KOPT-K1 (cell line): Measurements from ENCODE around the gene RAB8B.
"Not testable (repeated sequence)": the region's sequence is repeated elsewhere in the genome, so short reads cannot be mapped to it uniquely, and the experiment has no call there.

Experiments
- H3K27ac ChIP-seq: fragments of 200-600 bp; sonication (generic); 2 replicates; pipeline ENCODE4 v1.5.1; 2016; ENCODE audit warnings: antibody characterized with exemption, mild to moderate bottlenecking, low read depth, low read length; ENCODE audit not compliant: poor library complexity, severe bottlenecking
- H3K36me3 ChIP-seq: fragments of 200-600 bp; sonication (generic); 2 replicates; pipeline ENCODE4 v1.5.1; 2017; ENCODE audit warnings: antibody characterized with exemption, mild to moderate bottlenecking, low read length, moderate library complexity; ENCODE audit not compliant: insufficient read depth
- H3K9me3 ChIP-seq: fragments of 200-600 bp; sonication (generic); 2 replicates; pipeline ENCODE4 v1.5.1; 2017; ENCODE audit warnings: antibody characterized with exemption, low read length, mild to moderate bottlenecking; ENCODE audit not compliant: insufficient read depth, poor library complexity, severe bottlenecking

The RAB8B gene

GRCh38 chr15:63232943-63233342, 43.5 kb downstream of the RAB8B start:
- no peak overlapping the region for H3K27ac ChIP-seq
- H3K36me3 ChIP-seq: no peaks in the 10 kb centered on the region; the same call in 1 of the 2 replicates
- H3K9me3 ChIP-seq: no peaks in the 10 kb centered on the region

- Histone ChIP-seq H3K27ac (no peak overlapping the region), H3K9me3 (no peaks in the 10 kb centered on the region), H3K36me3 (no peaks in the 10 kb centered on the region; the same call in 1 of the 2 replicates)
Observed at GRCh38 chr15:63233667-63234423, 44.4 kb downstream of the RAB8B start.

GRCh38 chr15:63234451-63234870, 45.1 kb downstream of the RAB8B start:
- Histone ChIP-seq H3K27ac (no peak overlapping the region), H3K36me3 (no peaks in the 10 kb centered on the region)

GRCh38 chr15:63236272-63236671, 46.9 kb downstream of the RAB8B start:
- H3K27ac ChIP-seq: no peak overlapping the region
- H3K9me3 ChIP-seq: no peaks in the 10 kb centered on the region

More at GRCh38 chr15:63234451-63234870, 45.1 kb downstream of the RAB8B start:
- H3K9me3 ChIP-seq: no peaks in the 10 kb centered on the region

GRCh38 chr15:63237086-63237485, 47.7 kb downstream of the RAB8B start:
- not testable (repeated sequence) for H3K9me3 ChIP-seq, H3K36me3 ChIP-seq, H3K27ac ChIP-seq

More at GRCh38 chr15:63236272-63236671, 46.9 kb downstream of the RAB8B start:
- H3K36me3 ChIP-seq: no peaks in the 10 kb centered on the region

GRCh38 chr15:63238171-63238570, 48.8 kb downstream of the RAB8B start:
- Histone ChIP-seq H3K36me3 (no peaks in the 10 kb centered on the region), H3K9me3 (no peaks in the 10 kb centered on the region), H3K27ac (no peak overlapping the region)

- H3K27ac ChIP-seq: no peak overlapping the region
- no peaks in the 10 kb centered on the region for H3K36me3 ChIP-seq
- H3K9me3 ChIP-seq: no peaks in the 10 kb centered on the region
Observed at GRCh38 chr15:63238796-63239195, 49.4 kb downstream of the RAB8B start.

- Histone ChIP-seq H3K9me3 (no peaks in the 10 kb centered on the region), H3K36me3 (no peaks in the 10 kb centered on the region), H3K27ac (no peak overlapping the region)
Observed at GRCh38 chr15:63240109-63240508, 50.7 kb downstream of the RAB8B start.

- Histone ChIP-seq H3K9me3 (no peaks in the 10 kb centered on the region), H3K27ac (no peak overlapping the region), H3K36me3 (peaks cover 3% of the 10 kb centered on the region)
Observed at GRCh38 chr15:63241316-63241715, 51.9 kb downstream of the RAB8B start.

- Histone ChIP-seq H3K27ac (no peak overlapping the region), H3K36me3 (peaks cover 18% of the 10 kb centered on the region), H3K9me3 (no peaks in the 10 kb centered on the region)
Observed at GRCh38 chr15:63243101-63243500, 53.7 kb downstream of the RAB8B start.

GRCh38 chr15:63243776-63244175, 54.4 kb downstream of the RAB8B start:
- peaks cover 18% of the 10 kb centered on the region for H3K36me3 ChIP-seq
- no peak overlapping the region for H3K27ac ChIP-seq
- no peaks in the 10 kb centered on the region for H3K9me3 ChIP-seq

GRCh38 chr15:63244399-63244798, 55.0 kb downstream of the RAB8B start:
- H3K36me3 ChIP-seq: peaks cover 24% of the 10 kb centered on the region
- no peak overlapping the region for H3K27ac ChIP-seq
- no peaks in the 10 kb centered on the region for H3K9me3 ChIP-seq

GRCh38 chr15:63244976-63245645, 55.7 kb downstream of the RAB8B start:
- H3K36me3 ChIP-seq: peaks cover 27% of the 10 kb centered on the region
- H3K27ac ChIP-seq: no peak overlapping the region
- no peaks in the 10 kb centered on the region for H3K9me3 ChIP-seq

GRCh38 chr15:63246691-63247469, 57.5 kb downstream of the RAB8B start:
- Histone ChIP-seq H3K27ac (no peak overlapping the region), H3K36me3 (peaks cover 40% of the 10 kb centered on the region), H3K9me3 (no peaks in the 10 kb centered on the region)

- peaks cover 46% of the 10 kb centered on the region for H3K36me3 ChIP-seq
- H3K9me3 ChIP-seq: no peaks in the 10 kb centered on the region
- no peak overlapping the region for H3K27ac ChIP-seq
Observed at GRCh38 chr15:63250312-63250965, 61.0 kb downstream of the RAB8B start.
